Gastroesophageal sphincter (tissue), 3 donors: ENCODE results near the gene APBA2.

Source experiments
- CTCF ChIP-seq, 4 experiments: fragments of 200-600 bp in 2 of 4; fragments of 450-650 bp in 2 of 4; sonication (generic) in 1 of 4; IDR thresholded peaks; one replicate each; pipeline ENCODE4 v1.5.1; 2017 to 2019; ENCODE audit warnings: antibody characterized with exemption in 4 of 4, mild to moderate bottlenecking in 2 of 4, moderate library complexity in 2 of 4
- POLR2A ChIP-seq, 2 donors: fragments of 450-650 bp; IDR thresholded peaks; one replicate each; pipeline ENCODE4 v1.6.1; 2017; ENCODE audit warnings: antibody characterized with exemption in 2 of 2, mild to moderate bottlenecking in 2 of 2, moderate library complexity in 1 of 2
- POLR2AphosphoS5 ChIP-seq: sonication (generic); formaldehyde crosslinking; IDR thresholded peaks from one replicate; pipeline ENCODE4 v1.6.1; 2017; ENCODE audit warnings: antibody characterized with exemption

- TF ChIP-seq CTCF (IDR thresholded peaks at IDR 0.05): no peak
- no peak for TF ChIP-seq POLR2AphosphoS5
- no peak for TF ChIP-seq POLR2A (IDR thresholded peaks at IDR 0.05)
Measured at GRCh38 chr15:28984421-28985315, 98.9 kb downstream of the APBA2 start.
